HG03095 (cell line): Measurements from ENCODE around the gene KCNN3.
"Not testable (repeated sequence)": the region's sequence is repeated elsewhere in the genome, so short reads cannot be mapped to it uniquely, and the experiment has no call there.

Experiments
- ATAC-seq: cut with Tn5 transposase; IDR thresholded peaks from one replicate; pipeline ENCODE4 v1.9.1; 2021; ENCODE audit warnings: moderate library complexity; ENCODE audit not compliant: unreplicated experiment

The KCNN3 gene

DNA sequence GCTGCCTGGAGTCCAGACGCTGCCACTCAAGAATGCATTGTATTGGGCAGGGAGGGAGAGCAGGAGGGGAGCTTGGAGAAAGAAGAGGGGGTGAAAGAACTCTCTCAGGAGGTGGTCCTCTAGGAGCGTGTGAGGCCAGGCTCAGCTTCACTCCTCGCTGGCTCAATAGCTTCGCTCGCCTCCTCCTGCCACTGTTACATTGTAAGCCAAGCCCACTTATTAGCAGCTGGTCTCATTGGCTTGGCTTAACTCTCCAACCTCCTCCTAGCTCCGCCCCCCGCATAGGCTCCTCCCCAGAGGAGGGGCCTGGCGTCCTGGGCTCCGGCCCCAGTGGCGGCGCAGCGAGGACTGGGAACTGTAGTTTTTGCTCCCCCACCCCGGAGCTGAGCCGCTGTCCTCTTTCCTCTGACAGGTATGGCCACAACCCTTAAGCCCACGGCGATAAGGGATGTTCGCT, at the start of gene KCNN3:
KCNN3 (minus strand) TSS at position 167 of the 457 bp plus-strand sequence. CDS start 317 bp downstream, outside the sequence.
- ATAC-seq: peak; percentile 72

DNA sequence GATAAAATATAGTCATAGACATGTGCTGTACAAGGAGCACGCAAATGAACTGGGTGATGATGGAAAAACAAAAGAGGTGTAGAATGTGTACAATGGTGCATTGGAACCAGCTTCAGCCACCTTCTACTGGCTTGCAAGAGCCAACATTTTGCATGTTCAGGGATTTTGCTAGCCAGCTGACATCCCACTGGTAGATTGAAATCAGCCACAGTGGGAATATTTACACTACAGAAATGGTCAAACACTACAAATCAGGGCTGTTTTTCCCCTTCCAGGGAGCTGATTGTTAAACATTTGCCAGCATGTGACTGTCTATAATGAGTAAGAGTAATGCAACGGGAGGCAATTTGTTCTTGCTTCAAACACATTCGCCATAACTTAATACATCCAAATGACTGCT, 43.2 kb upstream of the KCNN3 start:
- no peak for ATAC-seq

DNA sequence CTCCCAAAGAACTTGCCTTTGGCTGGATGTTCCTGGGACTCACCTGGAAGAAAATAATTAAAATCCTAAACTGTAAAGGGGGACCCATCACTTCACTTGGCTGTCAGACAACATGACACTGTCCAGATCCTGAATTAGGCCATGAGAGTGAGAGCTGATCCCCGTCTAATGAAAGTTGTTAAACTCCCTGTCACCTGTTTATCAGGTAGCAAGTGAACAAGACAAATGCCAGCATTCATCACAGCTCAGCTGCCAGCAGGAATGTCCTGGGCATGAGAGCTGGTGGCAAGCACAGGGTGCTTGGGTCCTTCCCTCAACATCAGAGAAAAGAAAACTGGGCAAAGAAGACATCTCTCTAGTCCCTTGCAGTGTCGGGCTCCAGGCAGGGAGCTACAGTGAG, 42.7 kb upstream of the KCNN3 start:
- no peak for ATAC-seq

GRCh38 chr1:154911691-154912550, 41.8 kb upstream of the KCNN3 start:
- ATAC-seq: no peak

- ATAC-seq: no peak
Observed at GRCh38 chr1:154910851-154911250, 40.8 kb upstream of the KCNN3 start.

GRCh38 chr1:154908937-154909336, 38.9 kb upstream of the KCNN3 start:
- ATAC-seq: no peak

- ATAC-seq: not testable (repeated sequence)
Observed at GRCh38 chr1:154908129-154908528, 38.0 kb upstream of the KCNN3 start.

DNA sequence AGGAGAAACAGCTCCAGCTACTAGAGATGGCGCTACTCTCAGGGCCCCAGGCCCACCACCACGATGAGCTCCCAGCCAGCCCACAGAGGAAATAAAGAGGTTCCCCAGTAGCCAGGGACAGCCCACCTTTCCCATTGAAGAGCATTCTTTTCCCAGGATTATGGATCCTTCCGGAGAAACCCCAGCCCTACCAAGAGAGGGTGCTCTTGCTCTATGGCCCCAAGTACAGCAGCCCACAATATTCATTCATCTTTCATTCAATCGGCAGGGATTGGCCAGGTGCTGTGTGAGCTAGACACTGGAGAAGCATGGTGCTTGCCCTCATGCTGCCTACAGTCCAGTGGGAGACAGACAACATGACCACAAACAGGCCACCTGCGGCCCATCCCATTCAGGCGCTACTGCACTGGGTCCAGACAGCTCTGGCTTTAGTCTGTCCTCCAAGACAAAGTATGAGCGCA, 36.6 kb upstream of the KCNN3 start:
- no peak for ATAC-seq

DNA sequence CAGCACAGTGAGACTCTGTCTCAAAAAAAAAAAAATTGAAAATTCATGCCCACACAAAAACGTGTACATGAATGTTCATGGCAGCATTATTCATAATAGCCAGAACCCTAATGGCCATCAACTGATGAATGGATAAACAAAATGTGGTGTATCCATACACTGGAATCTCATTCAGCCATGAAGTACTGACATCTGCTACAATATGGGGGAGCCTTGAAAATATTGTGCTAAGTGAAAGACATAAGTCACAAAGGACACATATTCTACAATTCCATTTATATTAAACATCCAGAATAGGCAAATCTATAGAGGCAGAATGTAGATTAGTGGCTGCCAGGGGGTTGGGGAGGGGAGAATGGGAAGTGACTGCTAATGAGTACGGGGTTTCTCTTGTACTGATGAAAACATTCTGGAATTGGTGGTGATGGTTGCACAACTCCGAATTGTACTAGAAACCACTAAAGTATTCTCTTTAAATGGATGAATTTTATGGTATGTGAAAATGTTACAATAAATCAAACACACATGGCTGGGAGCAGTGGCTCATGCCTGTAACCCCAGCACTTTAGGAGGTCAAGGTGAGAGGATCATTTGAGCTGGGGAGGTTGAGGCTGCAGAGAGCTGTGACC, 33.0 kb upstream of the KCNN3 start:
- ATAC-seq: no peak

GRCh38 chr1:154901591-154901990, 31.5 kb upstream of the KCNN3 start:
- no peak for ATAC-seq

DNA sequence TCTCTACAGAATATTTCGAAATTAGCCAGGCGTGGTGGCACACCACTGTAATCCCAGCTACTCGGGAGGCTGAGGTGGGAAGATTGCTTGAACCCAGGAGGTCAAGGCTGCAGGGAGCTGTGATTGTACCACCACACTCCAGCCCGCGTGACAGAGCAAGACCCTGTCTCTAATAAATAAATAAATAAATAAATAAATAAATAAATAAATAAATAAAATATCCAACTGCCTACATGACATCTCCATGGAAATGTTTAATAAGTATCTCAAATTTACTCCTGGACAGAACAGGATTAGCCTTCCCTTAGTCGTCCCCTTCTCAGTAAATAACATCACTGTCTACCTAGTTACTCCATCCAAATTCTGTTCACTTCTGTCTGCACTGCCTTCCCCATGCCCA, 29.0 kb upstream of the KCNN3 start:
- ATAC-seq: no peak

- no peak for ATAC-seq
Observed at GRCh38 chr1:154896771-154897286, 26.7 kb upstream of the KCNN3 start.

GRCh38 chr1:154895798-154896197, 25.7 kb upstream of the KCNN3 start:
- ATAC-seq: no peak

DNA sequence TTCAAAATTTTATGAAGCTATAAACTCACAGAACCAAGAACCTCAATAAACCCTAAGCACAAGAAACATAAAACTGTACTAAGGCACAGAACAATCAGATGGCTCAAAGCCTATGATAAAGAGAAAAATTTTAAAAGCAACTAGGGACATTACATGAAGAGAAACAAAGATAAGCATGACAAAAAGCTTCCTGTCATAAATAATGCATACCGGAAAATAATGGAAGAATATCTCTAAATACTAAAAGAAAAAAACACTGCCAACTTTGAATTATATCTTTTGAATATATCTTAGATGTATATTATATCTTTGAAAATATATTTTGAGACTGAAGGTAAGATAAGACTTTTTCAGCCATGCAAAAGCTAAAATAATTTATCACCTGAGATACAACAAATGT, 21.4 kb upstream of the KCNN3 start:
- ATAC-seq: no peak

GRCh38 chr1:154888757-154889156, 18.7 kb upstream of the KCNN3 start:
- no peak for ATAC-seq

DNA sequence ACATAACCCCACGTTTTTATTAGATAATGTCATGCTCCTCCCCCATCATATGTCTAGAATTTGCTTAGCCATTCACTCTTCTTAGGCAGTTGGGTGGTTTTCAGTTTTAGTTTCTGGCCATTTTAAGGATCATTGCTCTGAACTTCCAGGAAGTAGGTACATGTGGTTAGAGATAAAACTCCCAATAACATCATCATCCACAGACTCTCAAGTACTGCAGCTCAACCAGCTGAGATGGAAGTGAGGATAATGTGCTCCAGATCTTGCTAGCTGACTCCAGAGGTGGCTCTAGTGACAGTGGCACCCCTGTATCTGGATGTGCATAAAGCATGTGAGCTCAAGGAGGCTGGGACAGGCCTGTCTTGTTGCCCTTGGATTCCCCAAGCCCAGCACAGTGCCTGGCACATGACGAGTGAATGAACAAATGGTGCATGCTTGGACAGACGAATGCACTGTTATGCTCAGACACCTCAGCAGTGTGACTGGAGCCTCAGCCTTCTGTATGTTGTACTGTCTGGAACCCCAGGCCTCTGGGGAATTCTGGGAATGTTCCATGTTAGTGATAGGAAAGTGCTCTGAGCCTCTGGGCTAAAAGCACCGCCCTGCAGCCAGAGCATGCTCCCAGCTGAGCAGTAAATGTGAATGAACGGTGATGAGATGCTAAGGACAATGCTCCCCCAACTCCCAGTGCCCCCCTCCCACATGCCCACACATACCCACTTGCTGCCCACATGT, 16.4 kb upstream of the KCNN3 start:
- ATAC-seq: no peak

DNA sequence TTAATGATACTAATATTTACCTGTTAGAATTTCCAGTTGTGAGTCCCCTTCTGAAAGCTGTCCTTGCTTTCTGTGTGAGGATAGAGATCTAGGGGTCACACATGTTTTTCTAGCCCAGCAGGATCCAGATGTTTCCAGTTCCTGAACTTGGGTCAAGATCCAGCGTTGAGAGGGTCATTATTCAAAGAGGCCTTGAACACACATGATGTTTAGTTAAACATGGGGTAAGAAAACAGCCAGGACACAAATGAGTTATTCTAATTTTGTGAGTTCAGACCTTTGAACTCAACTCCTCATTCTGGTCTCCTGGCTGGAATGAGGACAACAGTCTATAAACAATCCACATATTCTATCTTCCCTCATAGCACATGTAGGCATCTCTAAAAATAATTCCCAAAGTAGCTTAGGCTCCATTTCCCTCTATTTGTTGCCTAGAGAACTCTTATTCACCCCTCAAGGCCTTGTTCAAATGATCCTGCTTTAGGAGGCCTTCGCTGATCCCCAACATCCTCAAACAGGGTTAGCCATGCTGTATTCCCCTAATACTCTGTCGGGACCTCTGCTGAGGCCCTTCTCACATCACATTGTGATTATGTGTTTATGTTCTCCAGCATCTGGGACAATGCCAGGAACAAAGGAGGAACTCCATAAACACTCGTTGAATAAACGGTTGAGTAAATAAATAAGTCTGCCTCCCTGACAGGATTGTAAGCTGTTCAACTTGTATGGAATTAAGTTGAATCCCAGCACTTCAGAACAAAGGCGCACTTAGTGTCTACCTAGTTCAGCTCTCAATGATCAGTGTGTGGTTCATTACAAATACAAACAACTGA, 15.0 kb upstream of the KCNN3 start:
- ATAC-seq: no peak

GRCh38 chr1:154883919-154884868, 14.1 kb upstream of the KCNN3 start:
- no peak for ATAC-seq

GRCh38 chr1:154881820-154882535, 11.9 kb upstream of the KCNN3 start:
- ATAC-seq: no peak
